HTERT RPE-1 (cell line): ENCODE results near the gene SULT4A1.
"Not testable (repeated sequence)": the region's sequence is repeated elsewhere in the genome, so short reads cannot be mapped to it uniquely, and the experiment has no call there.

Experiments
- in situ Hi-C: fragments of 300-500 bp; cut with MboI; formaldehyde crosslinking; loops from 4 replicates; pipeline ENCODE4 v1.14.3; 2020; ENCODE audit warnings: low sequenced_read_pairs

SULT4A1 gene

GRCh38 chr22:43862074-43862881 lies at the start of gene SULT4A1:
Gene SULT4A1, minus strand, starts transcription at chr22:43862513. Its CDS starts 131 bp downstream, at chr22:43862382.
- in situ Hi-C loops: no loop called here

GRCh38 chr22:43911351-43911750 lies 49.0 kb upstream of the SULT4A1 start:
- in situ Hi-C loops: no loop called here

- in situ Hi-C loops: no loop called here
Observed at GRCh38 chr22:43910178-43910695, 47.9 kb upstream of the SULT4A1 start.

- in situ Hi-C loops: no loop called here
Observed at GRCh38 chr22:43909708-43910107, 47.4 kb upstream of the SULT4A1 start.

GRCh38 chr22:43905681-43906080 lies 43.4 kb upstream of the SULT4A1 start:
- in situ Hi-C loops: no loop called here

GRCh38 chr22:43904412-43904811 lies 42.1 kb upstream of the SULT4A1 start:
- in situ Hi-C loops: not testable (repeated sequence)

- in situ Hi-C loops: not testable (repeated sequence)
Observed at GRCh38 chr22:43903033-43903432, 40.7 kb upstream of the SULT4A1 start.

- in situ Hi-C loops: no loop called here
Observed at GRCh38 chr22:43901976-43902643, 39.8 kb upstream of the SULT4A1 start.

- in situ Hi-C loops: no loop called here
Observed at GRCh38 chr22:43900206-43900605, 37.9 kb upstream of the SULT4A1 start.

- in situ Hi-C loops: no loop called here
Observed at GRCh38 chr22:43897751-43898261, 35.5 kb upstream of the SULT4A1 start.

GRCh38 chr22:43895986-43896645 lies 33.8 kb upstream of the SULT4A1 start:
- in situ Hi-C loops: no loop called here

- in situ Hi-C loops: no loop called here
Observed at GRCh38 chr22:43894122-43894521, 31.8 kb upstream of the SULT4A1 start.

- in situ Hi-C loops: no loop called here
Observed at GRCh38 chr22:43893266-43893665, 31.0 kb upstream of the SULT4A1 start.

- in situ Hi-C loops: no loop called here
Observed at GRCh38 chr22:43892183-43892894, 30.0 kb upstream of the SULT4A1 start.

GRCh38 chr22:43891360-43892182 lies 29.3 kb upstream of the SULT4A1 start, which contains the start of gene PNPLA5:
Gene PNPLA5, minus strand, starts transcription at chr22:43892013. Its CDS starts 133 bp downstream, at chr22:43891880.
- in situ Hi-C loops: no loop called here

GRCh38 chr22:43890901-43891331 lies 28.6 kb upstream of the SULT4A1 start:
- in situ Hi-C loops: no loop called here

- in situ Hi-C loops: no loop called here
Observed at GRCh38 chr22:43889860-43890253, 27.5 kb upstream of the SULT4A1 start.

GRCh38 chr22:43889201-43889859 lies 27.0 kb upstream of the SULT4A1 start:
- in situ Hi-C loops: no loop called here

- in situ Hi-C loops: no loop called here
Observed at GRCh38 chr22:43888740-43889139, 26.4 kb upstream of the SULT4A1 start.
